ENCODE measurements around the gene TP53. TPM values are rescaled to one million over a fixed set of nuclear protein-coding genes. Genes with fewer than 3 reads are reported as not detected.

The TP53 gene
- polyA plus RNA-seq, 1 of the 3 experiments (the other 2 are of a cell fraction): 62.6 TPM

- H3K9ac ChIP-seq: no peak overlapping the region
- no peaks in the 10 kb centered on the region for H3F3A ChIP-seq (replicated peaks; ENCODE audit: insufficient read depth)
- TF ChIP-seq FOSL2 (IDR thresholded peaks at IDR 0.05; ENCODE audit: borderline replicate concordance, low read depth): no peak
- TF ChIP-seq SMC3 (IDR thresholded peaks at IDR 0.05; ENCODE audit: low read depth, low read length): no peak
- TF ChIP-seq CTCF (IDR thresholded peaks at IDR 0.05): no peak
- TF ChIP-seq USF2 (IDR thresholded peaks at IDR 0.05; ENCODE audit: borderline replicate concordance, low read depth, low read length): no peak
- TF ChIP-seq SIN3A (IDR thresholded peaks at IDR 0.05; ENCODE audit: borderline replicate concordance, low read depth, low read length): no peak
- TF ChIP-seq RFX5 (IDR thresholded peaks at IDR 0.05; ENCODE audit: low read length): no peak
- no peak for TF ChIP-seq FOXM1 (IDR thresholded peaks at IDR 0.05; ENCODE audit: low read depth)
- no peak for TF ChIP-seq IRF3 (IDR thresholded peaks at IDR 0.05; ENCODE audit: low read depth, low read length)
- TF ChIP-seq USF1 (IDR thresholded peaks at IDR 0.05; ENCODE audit: borderline replicate concordance, low read depth): no peak
- TF ChIP-seq EP300 (IDR thresholded peaks at IDR 0.05; ENCODE audit: borderline replicate concordance in 1 of 2, low read depth in 1 of 2, low read length in 1 of 2): no peak
- no peak for TF ChIP-seq REST (IDR thresholded peaks at IDR 0.05; ENCODE audit: low read depth, low read length)
- no peak for TF ChIP-seq CHD2 (IDR thresholded peaks at IDR 0.05; ENCODE audit: low read length, partially characterized antibody)
- no peak for TF ChIP-seq YY1 (IDR thresholded peaks at IDR 0.05; ENCODE audit: low read depth)
- no peak for TF ChIP-seq GATA2 (CRISPR knock-in tag; IDR thresholded peaks at IDR 0.05)
- TF ChIP-seq TCF12 (IDR thresholded peaks at IDR 0.05): no peak
- 91% methylated on average over 14 of the region's 14 CpGs for WGBS (ENCODE audit: low lambda C conversion rate)
- H3K27ac ChIP-seq (ENCODE audit: low read depth in 2 of 2, low read length in 1 of 2): no peak overlapping the region
- H2AFZ ChIP-seq (ENCODE audit: low read depth): no peak overlapping the region
- H3K27me3 ChIP-seq (ENCODE audit: insufficient read depth): no peaks in the 10 kb centered on the region
- ChIA-PET CTCF (interaction anchor here (1.0 to 6.6 kb wide), 4 partner anchors 11 to 401 kb away, joined by 3 to 47 read pairs (median 8); partner anchors contain the start of genes TP53 and WRAP53), POLR2A (interaction anchor here (0.8 kb wide), 1 partner anchor 10 kb away, joined by 3 read pairs; no protein-coding TSS in a partner anchor)
- no peak overlapping the region for H3K4me2 ChIP-seq
- no peak for DNase-seq
- peaks cover 29% of the 10 kb centered on the region for H3K79me2 ChIP-seq (ENCODE audit: insufficient read depth)
- peaks cover 38 to 45% of the 10 kb centered on the region in 2 experiments for H3K36me3 ChIP-seq (replicated peaks in 1 of 2; ENCODE audit: control insufficient read depth in 1 of 2, insufficient read depth in 2 of 2, low read length in 1 of 2)
- H4K20me1 ChIP-seq (ENCODE audit: insufficient read depth): no peaks in the 10 kb centered on the region; the same call in 1 of the 2 replicates
- no peaks in the 10 kb centered on the region for H3K9me3 ChIP-seq
- no peaks in the 10 kb centered on the region for H3K4me1 ChIP-seq (ENCODE audit: control insufficient read depth in 1 of 2, insufficient read depth in 2 of 2, low read depth in 1 of 2, low read length in 1 of 2)
- H3K4me3 ChIP-seq (ENCODE audit: low read depth in 2 of 2, low read length in 1 of 2): no peak overlapping the region
- H3K9me2 ChIP-seq: no peaks in the 10 kb centered on the region
Measured at GRCh38 chr17:7674934-7675333, 12.4 kb downstream of the TP53 start.

Measured in SK-N-SH (cell line).